ELF-1 (cell line): ENCODE measurements around the gene GYPB.
A peak's percentile ranks its signal among the peaks of the same experiment; 100 is the strongest.
"Not testable (repeated sequence)": the region's sequence is repeated elsewhere in the genome, so short reads cannot be mapped to it uniquely, and the experiment has no call there.

Source experiments
- DNase-seq: peaks from one replicate; pipeline ENCODE4 v3.0.0-alpha.2; 2016; ENCODE audit warnings: low read depth, low spot score

GYPB gene

GRCh38 chr4:144019277-144019676, at the start of gene GYPB:
TSS of gene GYPB (minus strand) at chr4:144019380. CDS start at chr4:144019287, 93 bp downstream.
- not testable (repeated sequence) for DNase-seq

- not testable (repeated sequence) for DNase-seq
Observed at GRCh38 chr4:144061556-144061955, 42.4 kb upstream of the GYPB start.

DNA sequence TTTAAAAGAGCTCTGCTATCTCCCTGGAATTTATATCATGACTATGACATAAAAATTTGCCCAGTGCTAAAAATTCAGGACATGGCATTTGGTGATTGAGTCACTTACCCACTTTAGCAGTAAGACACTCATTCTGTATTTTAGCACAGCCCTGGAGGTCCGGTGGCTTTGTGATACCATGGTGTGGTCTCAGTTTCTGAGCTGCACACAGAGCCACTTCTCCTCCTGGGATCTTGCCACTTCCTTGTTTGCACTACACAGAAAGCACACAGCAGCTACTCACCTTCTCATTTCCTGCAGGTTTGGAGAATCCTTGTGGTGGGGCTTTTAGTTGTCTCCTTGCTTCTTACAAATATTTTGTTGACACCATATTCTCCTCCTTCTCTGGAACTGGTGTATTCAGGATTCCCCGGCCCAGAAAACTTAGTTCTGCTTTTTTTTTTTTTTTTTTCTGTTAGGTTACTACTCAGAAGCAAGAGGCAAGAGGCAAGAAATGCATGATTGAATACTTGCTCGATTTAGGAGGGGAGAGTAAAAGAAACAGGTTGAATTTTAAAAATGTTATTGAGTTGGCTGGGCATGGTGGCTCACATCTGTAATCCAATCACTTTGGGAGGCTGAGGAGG, 41.2 kb upstream of the GYPB start:
- DNase-seq = not testable (repeated sequence)

- no peak for DNase-seq
Observed at GRCh38 chr4:144056800-144057199, 37.6 kb upstream of the GYPB start.

DNA sequence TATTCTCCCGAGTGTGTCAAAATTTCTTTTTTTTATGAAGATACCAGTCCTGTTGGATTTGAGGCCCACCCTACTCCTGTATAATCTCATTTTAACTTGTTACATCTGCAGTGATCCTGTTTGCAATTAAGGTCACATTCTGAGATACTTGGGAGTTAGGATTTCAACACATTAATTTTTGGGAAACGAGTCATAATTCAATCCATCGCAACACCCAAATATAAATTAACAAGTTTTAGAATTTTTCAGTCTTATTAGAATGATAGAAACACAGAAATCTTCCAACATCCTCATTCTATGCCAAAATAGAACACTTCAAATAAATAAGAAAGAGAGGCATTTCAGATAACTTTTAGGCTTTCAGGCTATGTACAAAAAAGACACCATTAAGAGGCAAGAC, 36.2 kb upstream of the GYPB start:
- DNase-seq = not testable (repeated sequence)

DNA sequence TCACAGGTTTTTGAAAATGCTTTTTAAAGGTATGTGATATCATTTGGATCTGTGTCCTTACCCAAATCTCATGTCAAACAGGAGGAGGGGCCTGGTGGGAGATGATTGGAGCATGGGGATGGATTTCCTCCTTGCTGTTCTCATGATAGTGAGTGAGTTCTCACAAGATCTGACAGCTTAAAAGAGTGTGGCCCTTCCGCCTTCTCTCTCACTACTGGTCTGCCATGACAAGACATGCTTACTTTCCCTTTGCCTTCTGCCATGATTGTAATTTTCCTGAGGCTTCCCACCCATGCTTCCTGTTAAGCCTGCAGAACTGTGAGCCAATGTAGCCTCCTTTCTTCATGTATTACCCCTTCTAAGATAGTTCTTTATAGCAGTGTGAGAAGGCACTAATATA, 32.3 kb upstream of the GYPB start:
- DNase-seq = not testable (repeated sequence)

DNA sequence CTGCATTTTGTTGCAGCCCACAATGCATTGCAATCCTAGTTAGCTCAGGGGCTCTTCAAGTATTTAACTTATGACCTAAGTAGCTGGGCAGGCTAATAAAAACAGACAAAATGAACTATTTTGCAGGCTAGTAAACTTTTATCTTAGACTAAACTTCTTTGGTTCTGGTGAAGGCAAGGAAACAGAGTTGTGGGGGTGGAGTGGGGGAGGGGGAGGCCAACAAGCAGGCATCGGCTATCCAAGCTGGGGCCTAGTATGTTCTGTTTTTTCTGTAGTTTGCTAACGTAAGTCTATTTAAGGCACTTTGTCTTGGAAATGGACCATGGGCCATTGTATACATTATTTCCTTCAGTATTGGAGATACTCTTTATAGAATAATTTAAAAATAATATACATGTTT, 31.5 kb upstream of the GYPB start:
- DNase-seq = not testable (repeated sequence)

GRCh38 chr4:144049495-144050424, 30.6 kb upstream of the GYPB start:
- not testable (repeated sequence) for DNase-seq

DNA sequence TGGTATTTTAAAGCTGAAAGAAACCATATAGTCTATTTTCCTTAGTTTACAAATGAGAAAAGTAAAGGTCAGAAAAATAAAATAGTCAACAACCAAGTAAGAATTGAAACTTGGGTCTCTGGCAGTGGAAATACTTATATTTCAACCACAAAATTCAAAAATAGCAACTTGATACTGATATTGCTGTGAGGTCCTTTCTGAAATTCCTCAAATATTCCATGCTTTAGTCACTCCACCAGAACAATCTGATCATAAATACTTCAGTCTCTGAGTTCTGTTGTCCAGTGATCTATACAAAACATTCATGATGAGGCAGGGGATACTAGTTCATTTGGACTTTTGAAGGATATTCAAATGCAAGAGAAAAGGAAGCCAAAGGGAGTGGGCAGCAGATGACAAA, 25.8 kb upstream of the GYPB start:
- DNase-seq = not testable (repeated sequence)

DNA sequence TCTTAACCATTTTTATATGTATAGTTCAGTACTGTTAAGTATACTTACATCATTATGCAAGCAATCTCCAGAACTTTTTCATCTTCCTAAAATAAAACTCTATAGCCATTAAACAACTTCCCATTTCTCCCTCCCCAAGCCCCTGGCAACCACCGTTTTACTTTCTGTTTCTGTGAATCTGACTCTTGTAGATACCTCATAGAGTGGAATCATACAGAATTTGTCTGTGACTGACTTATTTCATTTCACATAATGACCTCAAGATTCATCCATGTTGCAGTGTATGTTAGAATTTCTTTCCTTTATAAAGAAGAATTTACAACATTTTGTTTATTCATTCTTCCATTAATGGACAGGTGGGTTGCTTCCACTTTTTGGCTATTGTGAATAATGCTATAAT, 13.4 kb upstream of the GYPB start:
- DNase-seq = not testable (repeated sequence)

DNA sequence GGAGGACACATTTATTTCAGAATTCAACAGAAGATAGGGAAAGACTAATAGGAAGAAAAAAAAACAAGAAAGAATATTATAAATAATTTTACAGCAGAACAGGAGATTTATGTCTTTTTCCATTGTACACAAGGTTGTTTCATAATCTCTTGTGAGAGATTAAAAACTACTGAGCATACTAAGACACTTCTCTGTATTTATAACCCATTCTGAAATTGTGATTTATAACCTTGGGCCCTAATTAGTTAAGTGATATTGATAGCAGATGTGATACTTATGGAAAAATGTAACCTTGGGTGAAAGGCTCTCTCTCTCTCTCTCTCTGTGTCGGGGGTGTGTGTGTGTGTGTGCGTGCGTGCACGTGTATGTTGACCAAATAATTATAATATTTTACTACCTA, 12.7 kb upstream of the GYPB start:
- not testable (repeated sequence) for DNase-seq

GRCh38 chr4:144031369-144031768, 12.2 kb upstream of the GYPB start:
- not testable (repeated sequence) for DNase-seq

DNA sequence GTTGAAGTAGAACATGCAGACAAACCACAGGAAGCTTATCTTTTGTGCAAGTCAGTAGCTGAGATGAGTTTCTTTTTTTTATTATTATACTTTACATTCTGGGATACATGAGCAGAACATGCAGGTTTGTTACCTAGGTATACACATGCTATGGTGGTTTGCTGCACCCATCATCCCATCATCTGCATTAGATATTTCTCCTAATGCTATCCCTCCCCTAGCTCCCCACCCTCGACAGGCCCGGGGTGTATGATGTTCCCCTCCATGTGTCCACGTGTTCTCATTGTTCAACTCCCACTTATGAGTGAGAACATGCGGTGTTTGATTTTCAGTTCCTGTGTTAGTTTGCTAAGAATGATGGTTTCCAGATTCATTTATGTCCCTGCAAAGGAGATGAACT, 11.5 kb upstream of the GYPB start:
- DNase-seq = not testable (repeated sequence)

DNA sequence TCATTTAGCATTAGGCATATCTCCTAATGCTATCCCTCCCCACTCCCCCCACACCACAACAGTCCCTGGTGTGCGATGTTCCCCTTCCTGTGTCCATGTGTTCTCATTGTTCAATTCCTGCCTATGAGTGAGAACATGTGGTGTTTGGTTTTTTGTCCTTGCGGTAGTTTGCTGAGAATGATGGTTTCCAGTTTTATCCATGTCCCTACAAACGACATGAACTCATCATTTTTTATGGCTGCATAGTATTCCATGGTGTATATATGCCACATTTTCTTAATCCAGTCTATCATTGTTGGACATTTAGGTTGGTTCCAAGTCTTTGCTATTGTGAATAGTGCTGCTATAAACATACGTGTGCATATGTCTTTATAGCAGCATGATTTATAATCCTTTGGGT, 7.5 kb upstream of the GYPB start:
- DNase-seq = not testable (repeated sequence)

- peak; percentile 3 for DNase-seq
Observed at GRCh38 chr4:144024399-144025053, 5.3 kb upstream of the GYPB start.

DNA sequence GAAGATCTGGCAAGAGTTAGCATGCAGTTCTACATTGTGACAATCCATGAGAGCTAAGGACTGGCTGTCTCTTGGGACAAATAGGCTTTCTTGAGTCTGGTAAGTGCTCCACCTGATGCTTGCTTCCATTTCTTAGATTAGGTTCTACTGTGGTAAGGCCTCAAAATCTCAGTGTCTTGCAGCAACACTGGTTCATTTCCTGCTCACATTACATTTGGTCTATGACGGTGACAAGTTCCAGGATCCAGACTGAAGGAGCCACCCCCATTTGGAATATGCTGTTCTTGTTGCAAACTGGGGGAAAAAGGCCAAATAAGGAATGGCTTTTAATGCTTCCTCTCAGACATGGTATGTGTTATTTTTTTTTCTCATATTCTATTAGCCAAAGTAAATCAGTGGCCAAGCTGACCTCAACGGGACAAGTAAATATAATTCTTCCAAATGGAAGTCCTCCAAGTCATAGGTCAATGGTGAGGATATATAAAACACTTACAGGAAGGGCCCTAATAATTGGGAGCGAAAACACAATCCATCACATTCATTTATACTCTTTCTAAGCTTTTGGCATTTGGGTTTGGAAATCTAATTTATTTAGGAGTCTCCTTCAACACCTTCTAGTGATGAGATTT, 3.7 kb upstream of the GYPB start:
- DNase-seq = not testable (repeated sequence)

GRCh38 chr4:144021336-144021990, 2.3 kb upstream of the GYPB start:
- peak; percentile 5 for DNase-seq

DNA sequence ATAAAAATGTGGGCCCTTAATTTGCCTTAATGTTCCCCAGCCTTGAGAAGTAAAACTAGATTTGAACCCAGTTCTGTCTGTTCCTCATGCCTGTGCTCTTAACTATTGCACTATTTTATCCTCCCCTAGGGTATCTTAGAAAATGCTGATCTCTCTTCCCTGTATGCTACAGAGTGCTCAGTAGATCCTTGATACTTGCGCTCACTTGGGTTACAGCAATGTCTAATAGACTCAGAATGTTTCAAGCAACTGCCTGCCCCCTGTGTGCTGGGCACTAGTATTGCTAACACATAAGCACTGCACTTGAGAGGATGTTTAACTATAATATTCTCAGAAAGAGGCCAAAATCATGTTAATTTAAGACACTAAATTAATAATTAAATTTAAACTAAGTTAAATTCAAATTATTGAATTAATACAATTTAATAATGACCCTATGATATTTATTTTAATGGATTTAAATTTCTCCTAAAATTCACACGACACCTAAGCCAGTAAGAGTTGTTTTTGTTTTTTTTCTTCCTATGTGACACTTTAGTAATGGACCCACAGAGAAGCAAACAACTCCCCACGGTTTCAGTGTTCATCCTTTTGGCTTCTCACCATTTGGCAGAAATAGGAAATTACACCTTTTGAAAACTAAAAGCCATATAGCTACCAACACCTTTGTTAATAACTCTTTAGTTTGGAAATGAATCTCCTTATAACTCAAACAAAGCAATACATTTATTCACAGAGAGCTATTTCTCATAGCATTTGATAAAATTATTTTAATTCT, 768 bp downstream of the GYPB start:
- DNase-seq = not testable (repeated sequence)

- not testable (repeated sequence) for DNase-seq
Observed at GRCh38 chr4:144017271-144017670, 1.9 kb downstream of the GYPB start.

GRCh38 chr4:144016057-144016605, 3.0 kb downstream of the GYPB start:
- DNase-seq = not testable (repeated sequence)
